ENCODE data around the gene SUSD4. TPM values are rescaled to one million over a fixed set of nuclear protein-coding genes. Genes with fewer than 3 reads are reported as not detected.

The SUSD4 gene
- total and polyA plus RNA-seq, 2 of the 8 experiments (the other 6 are each of a cell fraction or from before 2014, with no cell fraction given) = 3.9 to 5.2 TPM

- TF ChIP-seq CHD7 (IDR thresholded peaks at IDR 0.05; ENCODE audit: insufficient replicate concordance, low read length) (no peak), TAF1 (IDR thresholded peaks at IDR 0.05; ENCODE audit: low read depth, low read length) (no peak), ATF2 (IDR thresholded peaks at IDR 0.05; ENCODE audit: low read length) (no peak), POLR2A (IDR thresholded peaks at IDR 0.05; ENCODE audit: control extremely low read depth in 1 of 2, low read depth in 2 of 2, low read length in 2 of 2) (no peak), KDM5A (IDR thresholded peaks at IDR 0.05; ENCODE audit: low read length) (no peak), EGR1 (IDR thresholded peaks at IDR 0.05; ENCODE audit: borderline replicate concordance, low read depth, low read length) (no peak), CBX5 (IDR thresholded peaks at IDR 0.05; ENCODE audit: low read depth, low read length) (no peak), CBX8 (IDR thresholded peaks at IDR 0.05; ENCODE audit: borderline replicate concordance, low read depth, low read length) (no peak), SUZ12 (IDR thresholded peaks at IDR 0.05; ENCODE audit: low read length) (no peak), RBBP5 (IDR thresholded peaks at IDR 0.05; ENCODE audit: borderline replicate concordance, low read depth, low read length) (no peak)
Observed at GRCh38 chr1:223211323-223211985, 152.5 kb downstream of the SUSD4 start (continued).

All from H1 (cell line).